Thyroid gland (tissue), 4 donors: ENCODE data around the gene C20orf202.

Source experiments
- CTCF ChIP-seq, 6 experiments: fragments of 200-600 bp in 3 of 6; fragments of 450-650 bp in 3 of 6; sonication (generic) in 3 of 6; IDR thresholded peaks; one replicate each; pipeline ENCODE4 v1.5.1; 2016 to 2019; ENCODE audit warnings: antibody characterized with exemption in 6 of 6, mild to moderate bottlenecking in 2 of 6, inconsistent platforms in 1 of 6, moderate library complexity in 1 of 6
- POLR2A ChIP-seq, 2 donors: fragments of 450-650 bp; IDR thresholded peaks; one replicate each; pipeline ENCODE4 v1.6.1; 2017; ENCODE audit warnings: antibody characterized with exemption in 2 of 2, mild to moderate bottlenecking in 2 of 2, moderate library complexity in 1 of 2

GRCh38 chr20:1232286-1233111, 29.2 kb downstream of the C20orf202 start:
- TF ChIP-seq CTCF (IDR thresholded peaks at IDR 0.05): no peak
- no peak for TF ChIP-seq POLR2A (IDR thresholded peaks at IDR 0.05)
